Endothelial cell of umbilical vein (primary cell): Measurements from ENCODE around the gene TPRKB.
"Not testable (repeated sequence)": the region's sequence is repeated elsewhere in the genome, so short reads cannot be mapped to it uniquely, and the experiment has no call there.

ENCODE experiments used
- POLR2AphosphoS5 ChIP-seq: IDR thresholded peaks from 2 replicates; pipeline ENCODE4 v1.6.1; 2012; ENCODE audit warnings: low read depth, mild to moderate bottlenecking, control low read depth, low read length, moderate library complexity; ENCODE audit not compliant: insufficient read depth
- TF ChIP-seq, protein P1 (sequence below), 2 donors: IDR thresholded peaks; 1 replicate in 1 of 2; 2 replicates in 1 of 2; pipeline ENCODE4 v1.5.1; 2011; ENCODE audit warnings: low read length in 2 of 2, mild to moderate bottlenecking in 2 of 2, moderate library complexity in 2 of 2, control low read depth in 1 of 2, inconsistent platforms in 1 of 2, low read depth in 1 of 2; ENCODE audit not compliant: insufficient read depth in 1 of 2; ENCODE audit errors: extremely low read depth in 1 of 2
- TF ChIP-seq, protein P2 (sequence below): IDR thresholded peaks from 2 replicates; pipeline ENCODE4 v1.6.1; 2011; ENCODE audit not compliant: insufficient read depth, insufficient read length

DNA sequence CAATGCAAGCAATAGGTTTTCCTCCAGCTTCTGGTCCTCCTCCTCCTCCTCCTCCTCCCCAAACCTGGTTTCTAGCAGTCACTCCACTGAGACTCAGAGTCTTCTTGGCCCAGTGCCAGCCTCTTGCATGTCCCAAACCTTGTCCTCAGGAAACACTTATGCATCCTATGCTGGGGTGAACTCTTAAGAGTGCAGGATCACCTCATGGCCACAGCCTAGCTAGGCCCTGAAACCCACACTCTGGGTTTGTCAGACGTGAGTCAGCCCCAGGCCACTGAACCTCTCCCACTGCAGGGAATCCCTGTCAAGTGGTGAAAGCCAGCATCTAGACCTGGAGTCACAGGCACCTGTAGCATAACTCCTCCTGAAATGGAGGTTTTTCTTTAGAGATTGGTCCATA lies 52.8 kb downstream of the TPRKB start:
- TF ChIP-seq, protein P1, sequence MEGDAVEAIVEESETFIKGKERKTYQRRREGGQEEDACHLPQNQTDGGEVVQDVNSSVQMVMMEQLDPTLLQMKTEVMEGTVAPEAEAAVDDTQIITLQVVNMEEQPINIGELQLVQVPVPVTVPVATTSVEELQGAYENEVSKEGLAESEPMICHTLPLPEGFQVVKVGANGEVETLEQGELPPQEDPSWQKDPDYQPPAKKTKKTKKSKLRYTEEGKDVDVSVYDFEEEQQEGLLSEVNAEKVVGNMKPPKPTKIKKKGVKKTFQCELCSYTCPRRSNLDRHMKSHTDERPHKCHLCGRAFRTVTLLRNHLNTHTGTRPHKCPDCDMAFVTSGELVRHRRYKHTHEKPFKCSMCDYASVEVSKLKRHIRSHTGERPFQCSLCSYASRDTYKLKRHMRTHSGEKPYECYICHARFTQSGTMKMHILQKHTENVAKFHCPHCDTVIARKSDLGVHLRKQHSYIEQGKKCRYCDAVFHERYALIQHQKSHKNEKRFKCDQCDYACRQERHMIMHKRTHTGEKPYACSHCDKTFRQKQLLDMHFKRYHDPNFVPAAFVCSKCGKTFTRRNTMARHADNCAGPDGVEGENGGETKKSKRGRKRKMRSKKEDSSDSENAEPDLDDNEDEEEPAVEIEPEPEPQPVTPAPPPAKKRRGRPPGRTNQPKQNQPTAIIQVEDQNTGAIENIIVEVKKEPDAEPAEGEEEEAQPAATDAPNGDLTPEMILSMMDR (IDR thresholded peaks at IDR 0.05; ENCODE audit: extremely low read depth in 1 of 2, insufficient read depth in 1 of 2, low read depth in 1 of 2, low read length in 2 of 2) = not testable (repeated sequence)
- TF ChIP-seq, protein P2, sequence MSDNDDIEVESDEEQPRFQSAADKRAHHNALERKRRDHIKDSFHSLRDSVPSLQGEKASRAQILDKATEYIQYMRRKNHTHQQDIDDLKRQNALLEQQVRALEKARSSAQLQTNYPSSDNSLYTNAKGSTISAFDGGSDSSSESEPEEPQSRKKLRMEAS = not testable (repeated sequence)
- not testable (repeated sequence) for TF ChIP-seq POLR2AphosphoS5
